HG02678 (cell line): Measurements from ENCODE around the gene TENM3.
"Not testable (repeated sequence)": the region's sequence is repeated elsewhere in the genome, so short reads cannot be mapped to it uniquely, and the experiment has no call there.

ENCODE experiments used
- ATAC-seq: cut with Tn5 transposase; IDR thresholded peaks from one replicate; pipeline ENCODE4 v1.9.1; 2021; ENCODE audit warnings: mild to moderate bottlenecking, moderate library complexity; ENCODE audit not compliant: unreplicated experiment

TENM3 gene

GRCh38 chr4:182801636-182802035, 558.4 kb downstream of the TENM3 start:
- ATAC-seq, result no peak

GRCh38 chr4:182802621-182803020, 559.4 kb downstream of the TENM3 start:
- no peak for ATAC-seq

GRCh38 chr4:182803235-182803634, 560.0 kb downstream of the TENM3 start:
- ATAC-seq, result no peak

GRCh38 chr4:182804131-182804530, 560.9 kb downstream of the TENM3 start:
- ATAC-seq, result no peak

- no peak for ATAC-seq
Measured at GRCh38 chr4:182805321-182805720, 562.1 kb downstream of the TENM3 start.

GRCh38 chr4:182805750-182806149, 562.5 kb downstream of the TENM3 start:
- ATAC-seq, result no peak

- ATAC-seq, result peak; percentile 71
Measured at GRCh38 chr4:182806259-182807252, 563.4 kb downstream of the TENM3 start.

- no peak for ATAC-seq
Measured at GRCh38 chr4:182807346-182807745, 564.1 kb downstream of the TENM3 start.

- ATAC-seq, result no peak
Measured at GRCh38 chr4:182807767-182808548, 564.8 kb downstream of the TENM3 start.

- ATAC-seq, result peak; percentile 76
Measured at GRCh38 chr4:182808673-182809416, 565.6 kb downstream of the TENM3 start.

GRCh38 chr4:182809417-182810102, 566.4 kb downstream of the TENM3 start:
- ATAC-seq, result peak; percentile 22

- no peak for ATAC-seq
Measured at GRCh38 chr4:182810103-182810615, 567.0 kb downstream of the TENM3 start.

GRCh38 chr4:182812916-182813315, 569.7 kb downstream of the TENM3 start:
- no peak for ATAC-seq

GRCh38 chr4:182814065-182814464, 570.9 kb downstream of the TENM3 start:
- not testable (repeated sequence) for ATAC-seq

- no peak for ATAC-seq
Measured at GRCh38 chr4:182818926-182819730, 575.9 kb downstream of the TENM3 start.

GRCh38 chr4:182819751-182820150, 576.5 kb downstream of the TENM3 start:
- ATAC-seq, result no peak

GRCh38 chr4:182822554-182822953, 579.4 kb downstream of the TENM3 start:
- ATAC-seq, result no peak

- peak; percentile 64 for ATAC-seq
Measured at GRCh38 chr4:182823576-182823975, 580.4 kb downstream of the TENM3 start.

GRCh38 chr4:182825003-182825402, 581.8 kb downstream of the TENM3 start:
- ATAC-seq, result no peak
